Stimulated activated CD8-positive, alpha-beta memory T cell treated with anti-CD3 and anti-CD28 coated beads, Interleukin-7, amount 100 ng/mL, for 48 hours (primary cell): ENCODE results near the gene SHISA7.
A peak's percentile ranks its signal among the peaks of the same experiment; 100 is the strongest.

ENCODE experiments used
- DNase-seq, 2 donors: peaks; one replicate each; pipeline ENCODE4 v3.0.0-alpha.2; 2020; ENCODE audit warnings: low read depth in 1 of 2; ENCODE audit errors: extremely low read depth in 1 of 2

SHISA7 gene

GRCh38 chr19:55482156-55482961, 39.3 kb upstream of the SHISA7 start:
- no peak for DNase-seq

GRCh38 chr19:55481794-55482155, 38.7 kb upstream of the SHISA7 start:
- DNase-seq = no peak

GRCh38 chr19:55481148-55481793, 38.2 kb upstream of the SHISA7 start:
- no peak for DNase-seq

- no peak for DNase-seq
Measured at GRCh38 chr19:55479451-55480230, 36.5 kb upstream of the SHISA7 start.

GRCh38 chr19:55479045-55479444, 35.9 kb upstream of the SHISA7 start:
- no peak for DNase-seq

GRCh38 chr19:55478364-55478763, 35.3 kb upstream of the SHISA7 start:
- no peak for DNase-seq

- no peak for DNase-seq
Measured at GRCh38 chr19:55477905-55478304, 34.8 kb upstream of the SHISA7 start.

GRCh38 chr19:55476100-55476775, 33.1 kb upstream of the SHISA7 start, which contains the start of gene ZNF628:
ZNF628 (plus strand) TSS chr19:55476617; CDS start chr19:55479911, 3,294 bp downstream.
- peak; percentile 96 to 97 for DNase-seq

- DNase-seq = no peak
Measured at GRCh38 chr19:55474269-55475265, 31.5 kb upstream of the SHISA7 start.

- no peak for DNase-seq
Measured at GRCh38 chr19:55473225-55474012, 30.3 kb upstream of the SHISA7 start.

GRCh38 chr19:55472463-55472862, 29.4 kb upstream of the SHISA7 start:
- no peak for DNase-seq

GRCh38 chr19:55471266-55471665, 28.2 kb upstream of the SHISA7 start:
- no peak for DNase-seq

- no peak for DNase-seq
Measured at GRCh38 chr19:55468054-55468393, 24.9 kb upstream of the SHISA7 start.

GRCh38 chr19:55467236-55468053, 24.3 kb upstream of the SHISA7 start:
- DNase-seq = no peak

- DNase-seq = no peak
Measured at GRCh38 chr19:55466241-55466614, 23.1 kb upstream of the SHISA7 start.

GRCh38 chr19:55465460-55466240, 22.6 kb upstream of the SHISA7 start:
- DNase-seq = no peak

- no peak for DNase-seq
Measured at GRCh38 chr19:55464662-55465054, 21.6 kb upstream of the SHISA7 start, which contains the start of gene C19orf85. C19orf85 (minus strand) TSS chr19:55464751; CDS start chr19:55464554, 197 bp downstream.
